Measurements from ENCODE around the gene NRL.
"Not testable (repeated sequence)": the region's sequence is repeated elsewhere in the genome, so short reads cannot be mapped to it uniquely, and the experiment has no call there.

The NRL gene

DNA sequence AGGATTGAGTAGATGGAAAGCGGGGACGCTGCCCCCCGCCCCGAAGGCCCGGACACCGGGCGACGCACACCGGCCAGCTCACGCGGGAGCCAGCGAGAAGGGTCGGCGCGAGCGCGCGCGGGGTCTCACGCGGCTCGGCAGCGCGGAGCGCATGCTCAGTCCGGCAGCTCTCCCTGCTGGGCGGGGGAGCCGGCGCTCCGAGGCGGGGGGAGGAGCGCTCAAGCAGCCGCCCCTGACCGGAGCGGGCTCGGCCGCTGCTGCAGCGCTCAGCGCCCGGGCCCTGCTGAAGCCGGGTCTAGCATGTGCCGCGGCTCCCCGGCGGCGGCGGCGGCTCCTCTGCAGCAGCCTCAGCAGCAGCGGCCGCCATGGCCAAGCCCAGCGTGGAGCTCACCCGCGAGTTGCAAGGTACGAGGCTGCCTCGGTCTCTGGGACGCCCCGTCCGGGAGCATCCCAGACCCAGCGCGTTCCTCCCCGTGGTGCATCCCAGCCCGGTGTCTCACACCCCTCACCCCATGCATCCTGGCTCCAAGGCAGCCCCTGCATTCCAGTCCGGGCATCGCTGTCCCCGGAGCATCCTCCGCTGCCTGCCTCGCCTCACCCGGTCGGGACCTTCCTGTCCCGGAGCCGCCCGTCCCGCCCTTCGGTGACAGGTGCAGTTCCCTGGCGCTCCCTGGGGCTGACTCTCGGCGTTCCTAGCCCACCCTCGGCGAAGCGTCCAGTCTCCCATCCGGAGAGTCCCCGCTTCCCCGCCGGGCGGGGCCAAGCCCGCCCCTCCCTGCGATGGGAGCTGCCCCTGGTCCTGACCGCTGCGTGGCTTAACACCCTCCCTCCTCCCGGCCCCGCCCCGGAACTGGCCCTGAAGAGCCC, 62.7 kb downstream of the NRL start, which contains the start of gene CARMIL3:
Gene CARMIL3, plus strand, starts transcription at position 221 of the 867 bp plus-strand sequence. Its CDS starts 145 bp downstream, at position 366.
- peak; percentile 94 for DNase-seq (ENCODE audit: low spot score)

DNA sequence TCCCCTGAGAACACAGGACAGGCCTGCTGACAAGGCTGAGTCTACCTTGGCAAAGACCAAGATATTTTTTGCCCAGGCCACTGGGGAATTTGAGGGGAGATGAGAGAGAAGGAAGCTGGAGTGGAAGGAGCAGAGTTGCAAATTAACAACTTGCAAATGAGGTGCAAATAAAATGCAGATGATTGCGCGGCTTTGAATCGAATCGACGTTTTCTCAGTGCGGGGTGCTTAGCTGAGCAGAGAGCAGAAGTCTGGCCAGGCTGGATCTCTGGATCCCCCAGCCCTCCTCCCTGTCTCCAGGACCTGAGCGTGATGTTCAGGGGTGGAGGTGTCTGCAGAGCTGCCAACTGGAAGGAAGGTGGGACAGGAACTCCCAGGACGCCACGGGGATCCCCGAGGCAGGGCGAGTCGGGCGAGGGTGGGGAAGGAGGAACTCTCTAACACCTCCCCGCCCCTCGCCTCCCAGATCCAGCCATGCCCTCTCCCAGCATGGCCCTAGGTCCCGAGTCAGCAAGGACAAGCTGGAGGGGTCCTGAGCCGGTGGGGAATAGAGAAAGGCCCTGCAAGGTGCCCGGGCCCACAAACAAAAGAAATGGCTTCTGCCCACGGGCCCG, 63.5 kb downstream of the NRL start:
- DNase-seq (ENCODE audit: low spot score) = no peak

DNA sequence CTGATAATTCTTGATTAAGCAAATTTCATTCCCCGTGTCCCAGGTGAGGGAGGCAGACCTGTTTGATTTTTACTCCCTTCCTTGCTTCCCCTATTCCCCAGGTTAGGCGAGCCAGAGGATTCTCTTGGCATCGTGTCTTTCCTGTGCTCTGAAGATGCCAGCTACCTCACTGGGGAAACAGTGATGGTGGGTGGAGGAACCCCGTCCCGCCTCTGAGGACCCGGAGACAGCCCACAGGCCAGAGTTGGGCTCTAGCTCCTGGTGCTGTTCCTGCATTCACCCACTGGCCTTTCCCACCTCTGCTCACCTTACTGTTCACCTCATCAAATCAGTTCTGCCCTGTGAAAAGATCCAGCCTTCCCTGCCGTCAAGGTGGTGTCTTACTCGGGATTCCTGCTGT, 64.0 kb downstream of the NRL start:
- not testable (repeated sequence) for DNase-seq (ENCODE audit: low spot score)

DNA sequence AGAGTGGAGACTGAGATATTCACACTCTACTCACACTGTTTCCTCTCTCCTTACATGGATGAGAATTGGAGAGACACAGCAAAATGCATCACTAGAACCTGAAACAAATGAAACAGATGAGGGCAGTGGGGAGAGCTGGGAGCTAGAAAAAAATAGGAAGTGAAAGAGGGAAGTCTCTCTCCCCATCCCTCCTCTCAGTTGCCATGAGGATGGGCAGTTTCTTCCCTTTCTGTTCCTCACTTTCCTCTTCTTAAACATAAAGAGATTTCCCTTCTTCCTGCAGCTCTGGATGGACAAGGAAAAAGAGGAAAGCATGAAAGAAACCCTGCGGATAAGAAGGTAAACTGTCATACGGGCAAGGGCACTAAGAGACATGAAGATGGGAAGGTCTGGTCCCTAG, 65.7 kb downstream of the NRL start:
- not testable (repeated sequence) for DNase-seq (ENCODE audit: low spot score)

DNA sequence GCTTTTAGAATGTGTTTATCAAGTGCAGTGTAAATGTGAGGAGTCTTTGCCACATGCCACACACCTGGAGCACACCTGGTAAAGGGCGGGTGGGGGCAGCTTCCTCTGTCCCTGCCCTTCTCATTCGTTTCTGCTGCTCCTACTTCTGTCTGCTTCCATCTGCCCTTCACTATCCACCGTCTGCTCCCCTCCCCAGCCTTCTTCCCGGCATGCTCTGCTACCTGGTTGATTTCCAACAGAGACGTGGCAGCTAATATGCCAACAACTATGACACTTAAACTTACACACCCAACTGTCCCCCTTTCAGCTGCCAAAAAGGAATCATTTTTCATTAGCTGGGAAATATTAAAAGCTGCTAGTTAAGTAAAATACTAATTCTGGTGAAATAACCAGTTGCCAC, 72.0 kb downstream of the NRL start:
- DNase-seq (ENCODE audit: low spot score) = no peak

DNA sequence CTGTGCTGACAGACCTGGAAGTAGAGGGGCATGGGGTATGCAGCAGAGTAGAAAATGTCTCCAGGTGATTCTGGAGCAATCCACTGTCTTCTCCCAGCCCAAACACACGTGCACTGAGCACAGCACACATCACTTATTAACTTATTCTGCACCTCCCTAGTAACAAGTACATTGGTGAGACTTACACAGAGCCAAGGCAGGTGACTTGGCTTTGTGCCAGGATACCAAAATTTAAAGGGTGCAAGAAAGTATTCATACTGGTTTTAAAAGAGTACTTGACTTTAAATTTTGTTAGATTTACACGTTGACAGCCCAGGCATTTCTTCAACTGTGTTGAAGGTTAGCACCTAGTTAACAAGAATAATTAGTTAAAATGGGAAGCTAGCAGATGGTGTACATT, 74.1 kb downstream of the NRL start:
- DNase-seq (ENCODE audit: low spot score) = no peak

DNA sequence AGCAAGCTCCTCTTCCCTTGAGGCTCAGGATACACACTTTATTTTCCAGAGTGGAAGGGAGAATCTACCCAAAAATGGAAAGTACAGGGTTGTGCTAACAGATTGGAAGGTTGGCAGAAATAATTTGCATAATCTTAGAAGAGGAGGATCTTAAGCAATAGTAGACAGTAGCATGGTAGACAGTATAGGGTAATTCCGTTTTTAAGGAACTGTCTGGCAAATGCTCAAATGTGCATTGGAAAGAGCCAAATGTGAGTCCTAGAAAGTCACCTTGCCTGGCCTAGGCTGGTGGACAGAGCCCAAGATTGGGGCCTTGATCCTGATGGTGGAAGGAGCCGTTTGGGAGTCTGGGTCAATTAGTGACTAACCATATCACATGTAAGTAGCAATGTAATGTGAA, 76.1 kb downstream of the NRL start:
- no peak for DNase-seq (ENCODE audit: low spot score)

DNA sequence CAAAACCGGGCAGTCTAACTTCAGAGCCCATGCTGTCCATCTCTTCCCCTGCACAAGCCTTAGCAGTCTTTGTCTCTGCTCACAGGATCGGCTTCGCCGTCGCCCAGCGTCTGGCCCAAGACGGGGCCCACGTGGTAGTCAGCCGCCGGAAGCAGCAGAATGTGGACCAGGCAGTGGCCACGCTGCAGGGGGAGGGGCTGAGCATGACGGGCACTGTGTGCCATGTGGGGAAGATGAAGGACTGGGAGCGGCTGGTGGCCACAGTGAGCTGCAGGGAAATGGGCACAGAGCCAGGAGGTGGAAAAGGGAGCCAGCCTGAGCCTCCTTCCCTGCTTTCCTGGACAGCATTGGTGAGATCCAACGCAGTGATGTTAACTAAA, 77.1 kb downstream of the NRL start:
- peak; percentile 3 for DNase-seq (ENCODE audit: low spot score)

DNA sequence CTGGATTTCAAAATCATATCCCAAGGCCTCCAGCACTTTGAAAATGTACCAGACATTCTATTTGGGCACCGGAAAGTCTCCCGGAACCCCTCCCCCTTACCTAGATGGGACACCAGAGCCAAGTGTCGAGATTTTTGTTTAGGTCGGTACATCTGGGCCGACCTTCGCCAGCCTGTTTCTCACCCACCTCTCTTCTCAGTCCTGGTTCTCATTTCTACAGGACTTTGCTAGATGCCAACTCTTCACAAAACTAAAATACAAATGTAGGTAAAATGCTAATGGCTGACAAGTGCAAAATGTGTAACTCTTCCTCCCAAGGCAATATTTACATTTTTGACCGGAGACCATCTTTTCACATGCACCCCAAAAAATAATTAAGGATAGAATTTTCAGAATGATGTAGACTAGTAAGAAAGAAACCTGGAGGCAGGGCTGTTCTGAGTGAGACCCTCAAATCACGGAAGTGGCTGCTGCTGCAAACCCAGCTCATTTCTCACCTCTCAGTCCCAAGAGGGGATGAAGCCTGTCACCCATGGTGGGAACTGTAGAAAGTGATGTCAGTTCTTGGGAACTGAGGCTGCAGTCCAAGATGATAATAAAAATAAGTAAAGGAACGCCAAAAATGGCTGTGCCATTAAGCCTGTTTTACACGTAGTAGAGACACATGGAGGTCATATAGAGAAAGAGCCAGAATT, 77.6 kb downstream of the NRL start:
- not testable (repeated sequence) for DNase-seq (ENCODE audit: low spot score)

DNA sequence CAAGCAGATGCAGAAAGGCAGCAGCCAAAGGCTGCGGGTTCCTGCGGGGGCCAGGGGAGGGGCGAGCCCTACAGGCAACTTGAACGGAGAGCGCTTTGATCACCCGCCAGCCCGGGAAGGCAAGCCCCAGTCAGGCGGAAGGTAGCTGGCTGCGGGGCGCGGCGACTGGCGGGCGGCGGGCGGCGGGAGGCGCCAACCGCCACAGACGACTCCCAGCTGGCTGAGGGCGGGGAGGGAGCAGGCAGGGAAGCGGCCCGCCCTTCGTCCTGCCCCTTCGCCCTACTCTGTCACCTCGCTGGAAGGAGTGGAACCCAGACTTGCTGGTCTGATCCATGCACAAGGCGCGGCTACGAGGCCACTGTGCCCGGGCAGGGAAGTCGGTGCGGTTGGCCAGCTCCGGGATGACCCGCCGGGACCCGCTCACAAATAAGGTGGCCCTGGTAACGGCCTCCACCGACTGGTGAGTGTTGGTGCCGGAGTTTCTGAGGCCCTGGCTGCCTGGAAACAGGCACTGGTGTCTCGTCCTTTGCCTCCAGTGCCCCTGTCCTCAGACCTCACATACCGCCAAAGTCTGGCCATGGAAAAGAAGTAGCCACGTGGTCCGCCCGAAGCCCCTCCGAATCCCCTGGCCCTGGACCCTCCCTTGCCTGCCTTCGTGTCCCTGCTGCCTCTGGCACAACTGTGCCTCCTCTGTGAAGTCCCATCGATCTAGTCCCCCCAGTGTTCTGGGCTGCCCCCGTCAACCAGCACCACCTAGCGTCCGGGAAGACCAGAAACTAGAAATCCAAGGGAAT, 78.4 kb downstream of the NRL start:
- peak; percentile 89 for DNase-seq (ENCODE audit: low spot score)

DNA sequence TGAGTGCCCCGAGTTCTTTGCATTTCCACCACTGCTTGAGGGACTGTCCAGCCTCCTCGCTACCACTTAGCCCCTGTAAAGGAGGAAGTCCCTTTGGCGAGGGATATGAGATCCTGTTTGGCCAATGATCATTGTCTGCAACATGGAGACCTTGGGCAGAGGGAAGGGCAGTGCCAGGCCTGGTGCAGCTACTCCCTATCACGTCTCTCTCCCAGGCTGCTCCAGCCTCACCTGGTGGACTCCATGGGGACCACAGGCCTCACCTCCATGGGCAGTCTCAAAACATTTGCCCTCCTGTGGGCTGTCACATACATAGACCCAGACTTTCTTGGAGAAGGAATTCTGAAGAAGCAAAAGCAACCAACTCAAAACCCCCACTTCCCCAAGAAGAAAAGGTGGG, 79.0 kb downstream of the NRL start:
- DNase-seq (ENCODE audit: low spot score) = not testable (repeated sequence)

DNA sequence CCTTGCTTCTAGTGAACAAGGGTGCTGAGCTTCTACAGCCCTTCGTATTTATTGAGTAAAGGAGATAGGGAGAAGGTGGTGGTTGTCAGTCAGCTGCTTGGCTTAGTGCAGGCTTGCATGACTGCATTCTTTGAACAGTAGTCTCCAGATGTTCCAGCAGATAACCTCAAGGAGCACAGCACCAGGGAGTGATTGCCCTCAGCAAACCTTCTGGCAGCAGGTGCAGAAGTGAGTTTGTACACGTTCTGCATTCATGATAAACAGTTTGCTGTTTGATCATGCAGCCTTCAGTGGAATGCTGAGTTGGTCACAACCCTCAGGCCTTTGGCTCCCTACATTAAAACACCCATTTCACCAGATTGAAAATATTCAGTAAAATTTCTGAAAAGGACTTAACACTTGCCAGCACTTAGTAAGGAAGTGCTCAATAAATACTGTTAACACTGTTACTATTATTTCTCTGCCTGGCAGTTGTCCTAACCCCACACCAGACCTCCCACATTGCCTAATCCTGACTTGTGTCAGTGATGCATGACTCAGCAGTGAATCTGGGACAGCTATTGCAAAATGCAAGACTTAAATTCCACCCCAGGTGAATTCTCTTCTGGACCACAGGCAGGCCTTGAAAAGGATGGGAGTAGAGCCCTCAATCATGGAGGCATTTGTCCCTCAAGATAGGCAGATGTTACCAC, 81.9 kb downstream of the NRL start:
- peak; percentile 66 for DNase-seq (ENCODE audit: low spot score)

DNA sequence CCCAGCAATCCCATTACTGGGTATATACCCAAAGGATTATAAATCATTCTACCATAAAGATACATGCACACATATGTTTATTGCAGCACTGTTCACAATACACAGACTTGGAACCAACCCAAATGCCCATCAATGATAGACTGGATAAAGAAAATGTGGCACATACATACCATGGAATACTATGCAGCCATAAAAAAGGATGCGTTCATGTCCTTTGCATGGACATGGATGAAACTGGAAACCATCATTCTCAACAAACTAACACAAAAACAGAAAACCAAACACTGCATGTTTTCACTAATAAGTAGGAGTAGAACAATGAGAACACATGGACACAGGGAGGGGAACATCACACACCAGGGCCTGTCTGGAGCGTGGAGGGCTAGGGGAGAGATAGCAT, 83.4 kb downstream of the NRL start:
- DNase-seq (ENCODE audit: low spot score) = not testable (repeated sequence)

DNA sequence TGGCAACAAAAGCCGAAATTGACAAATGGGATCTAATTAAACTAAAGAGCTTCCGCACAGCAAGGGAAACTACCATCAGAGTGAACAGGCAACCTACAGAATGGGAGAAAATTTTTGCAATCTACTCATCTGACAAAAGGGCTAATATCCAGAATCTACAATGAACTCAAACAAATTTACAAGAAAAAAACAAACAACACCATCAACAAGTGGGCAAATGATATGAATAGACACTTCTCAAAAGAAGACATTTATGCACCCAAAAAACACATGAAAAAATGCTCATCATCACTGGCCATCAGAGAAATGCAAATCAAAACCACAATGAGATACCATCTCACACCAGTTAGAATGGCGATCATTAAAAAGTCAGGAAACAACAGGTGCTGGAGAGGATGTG, 85.1 kb downstream of the NRL start:
- DNase-seq (ENCODE audit: low spot score) = not testable (repeated sequence)

Measured in GM03348 (cell line).